Keratinocyte (primary cell): ENCODE data around the gene OPN1SW.

Experiments used
- CTCF ChIP-seq, 3 experiments: IDR thresholded peaks in 1 of 3; conservative IDR thresholded peaks in 1 of 3; optimal IDR thresholded peaks in 1 of 3; 2 replicates in 2 of 3; 3 replicates in 1 of 3; pipeline versions ENCODE3 to v1.5.1; 2011; ENCODE audit warnings: low read length in 3 of 3, mild to moderate bottlenecking in 3 of 3, moderate library complexity in 2 of 3, control low read depth in 1 of 3, inconsistent platforms in 1 of 3; ENCODE audit not compliant: insufficient read depth in 2 of 3; ENCODE audit errors: extremely low read depth in 1 of 3
- EZH2 ChIP-seq: IDR thresholded peaks from one replicate; pipeline ENCODE4 v1.6.1; 2012; ENCODE audit warnings: inconsistent platforms, mild to moderate bottlenecking, low read length, moderate library complexity

- TF ChIP-seq CTCF (optimal IDR thresholded peaks at IDR 0.05 in 1 of 3, IDR thresholded peaks at IDR 0.05 in 1 of 3, conservative IDR thresholded peaks at IDR 0.05 in 1 of 3; ENCODE audit: extremely low read depth in 1 of 3, insufficient read depth in 2 of 3, low read length in 3 of 3) (no peak), EZH2 (no peak)
Observed at GRCh38 chr7:128800567-128800966, 25.0 kb upstream of the OPN1SW start.
